Activated CD8-positive, alpha-beta memory T cell treated with anti-CD3 and anti-CD28 coated beads, Interleukin-2, amount 50 U/mL, for 24 hours (primary cell): ENCODE data around the gene NPHS1.
"Not testable (repeated sequence)": the region's sequence is repeated elsewhere in the genome, so short reads cannot be mapped to it uniquely, and the experiment has no call there.

Experiments used
- DNase-seq: peaks from one replicate; pipeline ENCODE4 v3.0.0-alpha.2; 2020; ENCODE audit errors: extremely low read depth

NPHS1 gene

GRCh38 chr19:35816262-35816661 lies 36.0 kb downstream of the NPHS1 start:
- DNase-seq, result no peak

- no peak for DNase-seq
These were observed 39.0 kb downstream of the NPHS1 start for GRCh38 chr19:35813043-35813890.

- no peak for DNase-seq
These were observed 39.9 kb downstream of the NPHS1 start, which contains the start of gene PRODH2 for GRCh38 chr19:35812220-35813042. PRODH2 (minus strand) TSS chr19:35812845; CDS start chr19:35812805, 40 bp downstream.

- DNase-seq, result no peak
These were observed 40.7 kb downstream of the NPHS1 start for GRCh38 chr19:35811317-35812219.

- no peak for DNase-seq
These were observed 44.7 kb downstream of the NPHS1 start for GRCh38 chr19:35807633-35808032.

- DNase-seq, result no peak
These were observed 45.7 kb downstream of the NPHS1 start for GRCh38 chr19:35806597-35806996.

GRCh38 chr19:35805526-35806102 lies 46.7 kb downstream of the NPHS1 start:
- DNase-seq, result no peak

GRCh38 chr19:35801828-35802227 lies 50.5 kb downstream of the NPHS1 start:
- no peak for DNase-seq

GRCh38 chr19:35797663-35798062 lies 54.6 kb downstream of the NPHS1 start:
- no peak for DNase-seq

- no peak for DNase-seq
These were observed 55.4 kb downstream of the NPHS1 start for GRCh38 chr19:35796645-35797542.

- not testable (repeated sequence) for DNase-seq
These were observed 56.7 kb downstream of the NPHS1 start for GRCh38 chr19:35795564-35795963.

- no peak for DNase-seq
These were observed 58.7 kb downstream of the NPHS1 start for GRCh38 chr19:35793381-35794165.

GRCh38 chr19:35792888-35793287 lies 59.4 kb downstream of the NPHS1 start:
- DNase-seq, result no peak

- DNase-seq, result no peak
These were observed 60.0 kb downstream of the NPHS1 start for GRCh38 chr19:35792312-35792711.

GRCh38 chr19:35791814-35792279 lies 60.5 kb downstream of the NPHS1 start:
- no peak for DNase-seq

GRCh38 chr19:35790981-35791813 lies 61.1 kb downstream of the NPHS1 start:
- no peak for DNase-seq

GRCh38 chr19:35789978-35790944 lies 62.0 kb downstream of the NPHS1 start:
- DNase-seq, result no peak
